OCI-LY7 (cell line): ENCODE results near the gene IL17RA.

Experiments
- CTCF ChIP-seq: fragments of 200-600 bp; sonication (generic); conservative IDR thresholded peaks from 2 replicates; pipeline ENCODE4 v1.5.1; 2014; ENCODE audit warnings: mild to moderate bottlenecking, antibody characterized with exemption, low read length, moderate library complexity, mixed read lengths
- EZH2phosphoT487 ChIP-seq: fragments of 200-600 bp; sonication (generic); IDR thresholded peaks from 2 replicates; pipeline ENCODE4 v1.6.1; 2018; ENCODE audit warnings: low read depth, borderline replicate concordance, mild to moderate bottlenecking, mixed run types, antibody characterized with exemption, low read length, moderate library complexity, mixed read lengths

- TF ChIP-seq EZH2phosphoT487 (no peak), CTCF (no peak)
These were observed 15.8 kb downstream of the IL17RA start for GRCh38 chr22:17100621-17101020.
